IMR-90 (cell line): ENCODE data around the gene RPS24. TPM values are rescaled to one million over a fixed set of nuclear protein-coding genes. Genes with fewer than 3 reads are reported as not detected.

Experiments used
- ATAC-seq: fragments of 200-7000 bp; cut with Tn5 transposase; 2 replicates; pipeline ENCODE4 v1.9.1; 2020; ENCODE audit warnings: low read depth, mild to moderate bottlenecking, moderate library complexity
- BruUV-seq: library from RNA; stranded (reverse); fragments of 400-500 nt; replicated peaks from 2 replicates; lab custom pipeline; 2021; lab: Mats Ljungman, UMichigan
- CTCF ChIA-PET: fragments of 300-600 bp; formaldehyde crosslinking; extraction: SDS; loops from one replicate; lab custom pipeline; 2021; ENCODE audit warnings: antibody characterized with exemption; lab: Yijun Ruan, JAX
- POLR2A ChIA-PET: fragments of 300-600 bp; sonication (Branson Sonifier 250); formaldehyde crosslinking; loops from one replicate; lab custom pipeline; 2022; ENCODE audit warnings: antibody characterized with exemption; ENCODE audit not compliant: unreplicated experiment; lab: Charles Lee
- DNase-seq: peaks from one replicate; pipeline ENCODE4 v3.0.0; 2013
- H2AFZ ChIP-seq: replicated peaks from 2 replicates; pipeline ENCODE3; 2013; ENCODE audit warnings: low read length, mild to moderate bottlenecking; ENCODE audit not compliant: poor library complexity
- H2AK5ac ChIP-seq: 2 replicates; pipeline ENCODE4 v1.6.1; 2013; ENCODE audit warnings: low read depth, low read length, inconsistent platforms
- H2AK9ac ChIP-seq: replicated peaks from 2 replicates; pipeline ENCODE3; 2013; ENCODE audit warnings: mild to moderate bottlenecking, low read depth, low read length, moderate library complexity; ENCODE audit not compliant: poor library complexity
- H2BK120ac ChIP-seq: 2 replicates; pipeline ENCODE4 v1.6.1; 2013; ENCODE audit warnings: low read depth, low read length, inconsistent platforms
- H2BK15ac ChIP-seq: 3 replicates; pipeline ENCODE4 v1.6.1; 2013; ENCODE audit warnings: low read depth, low read length, inconsistent platforms
- H2BK20ac ChIP-seq: 2 replicates; pipeline ENCODE4 v1.6.1; 2013; ENCODE audit warnings: low read depth, mild to moderate bottlenecking, inconsistent platforms, low read length, moderate library complexity
- H2BK5ac ChIP-seq: 2 replicates; pipeline ENCODE4 v1.6.1; 2013; ENCODE audit warnings: mild to moderate bottlenecking, low read depth, low read length, inconsistent platforms; ENCODE audit not compliant: poor library complexity, severe bottlenecking
- H3K14ac ChIP-seq: replicated peaks from 2 replicates; pipeline ENCODE4 v1.6.1; 2013; ENCODE audit warnings: low read depth, low read length, inconsistent platforms
- H3K18ac ChIP-seq: 2 replicates; pipeline ENCODE4 v1.6.1; 2013; ENCODE audit warnings: low read depth, low read length, control low read depth
- H3K23ac ChIP-seq: 2 replicates; pipeline ENCODE4 v1.6.1; 2013; ENCODE audit warnings: low read depth, low read length, inconsistent platforms
- H3K27ac ChIP-seq: 2 replicates; pipeline ENCODE4 v1.5.1; 2013; ENCODE audit warnings: mild to moderate bottlenecking, control low read depth, low read length; ENCODE audit not compliant: insufficient read depth
- H3K27me3 ChIP-seq: 2 replicates; pipeline ENCODE4 v1.6.1; 2013; ENCODE audit warnings: low read length; ENCODE audit not compliant: control insufficient read depth, insufficient read depth
- H3K36me3 ChIP-seq: 2 replicates; pipeline ENCODE4 v1.6.1; 2013; ENCODE audit warnings: low read length, mixed read lengths; ENCODE audit not compliant: control insufficient read depth, insufficient read depth
- H3K4ac ChIP-seq: 2 replicates; pipeline ENCODE4 v1.6.1; 2013; ENCODE audit warnings: low read depth, low read length, inconsistent platforms
- H3K4me1 ChIP-seq: 2 replicates; pipeline ENCODE4 v1.6.1; 2013; ENCODE audit warnings: low read length, mixed read lengths; ENCODE audit not compliant: control insufficient read depth, insufficient read depth
- H3K4me2 ChIP-seq: 2 replicates; pipeline ENCODE4 v1.6.1; 2013; ENCODE audit warnings: low read depth, mild to moderate bottlenecking, control low read depth, low read length, moderate library complexity
- H3K4me3 ChIP-seq: 2 replicates; pipeline ENCODE4 v1.5.1; 2013; ENCODE audit warnings: low read depth, mild to moderate bottlenecking, control low read depth, low read length, moderate library complexity; ENCODE audit not compliant: insufficient read depth
- H3K56ac ChIP-seq: 2 replicates; pipeline ENCODE4 v1.6.1; 2013; ENCODE audit warnings: low read length, inconsistent platforms; ENCODE audit not compliant: insufficient read depth; ENCODE audit errors: extremely low read depth
- H3K79me1 ChIP-seq, 2 experiments: 2 replicates each; pipeline ENCODE4 v1.6.1; 2013; ENCODE audit warnings: low read length in 2 of 2, inconsistent platforms in 1 of 2, low read depth in 1 of 2
- H3K9ac ChIP-seq: 2 replicates; pipeline ENCODE4 v1.6.1; 2013; ENCODE audit warnings: low read depth, low read length, control low read depth
- H3K9me1 ChIP-seq: 2 replicates; pipeline ENCODE4 v1.6.1; 2013; ENCODE audit warnings: low read length, inconsistent platforms; ENCODE audit not compliant: insufficient read depth
- H3K9me3 ChIP-seq: 2 replicates; pipeline ENCODE4 v1.6.1; 2013; ENCODE audit warnings: low read length; ENCODE audit not compliant: control insufficient read depth, insufficient read depth
- H4K20me1 ChIP-seq: 2 replicates; pipeline ENCODE4 v1.6.1; 2013; ENCODE audit warnings: low read length, inconsistent platforms; ENCODE audit not compliant: insufficient read depth
- H4K5ac ChIP-seq: 2 replicates; pipeline ENCODE4 v1.6.1; 2013; ENCODE audit warnings: mild to moderate bottlenecking, low read depth, low read length, control low read depth
- H4K8ac ChIP-seq, 2 experiments: 2 replicates each; pipeline ENCODE4 v1.6.1; 2013; ENCODE audit warnings: low read depth in 2 of 2, low read length in 2 of 2, control low read depth in 1 of 2, inconsistent platforms in 1 of 2
- H4K91ac ChIP-seq: 2 replicates; pipeline ENCODE4 v1.6.1; 2013; ENCODE audit warnings: low read depth, low read length, inconsistent platforms; ENCODE audit not compliant: insufficient read depth
- BHLHE40 ChIP-seq: fragments of 150-350 bp; IDR thresholded peaks from 2 replicates; pipeline ENCODE4 v1.6.1; 2016; ENCODE audit warnings: mild to moderate bottlenecking, low read depth, low read length
- CEBPB ChIP-seq: IDR thresholded peaks from 2 replicates; pipeline ENCODE4 v1.6.1; 2012; ENCODE audit warnings: low read depth, low read length, improper control_type of control experiment
- CHD1 ChIP-seq: IDR thresholded peaks from 2 replicates; pipeline ENCODE4 v1.6.1; 2012; ENCODE audit warnings: low read depth, low read length, improper control_type of control experiment
- ELK1 ChIP-seq: fragments of 150-350 bp; IDR thresholded peaks from 2 replicates; pipeline ENCODE4 v1.6.1; 2016; ENCODE audit warnings: low read depth, mild to moderate bottlenecking, low read length, moderate library complexity, borderline replicate concordance
- FOS ChIP-seq: fragments of 150-350 bp; IDR thresholded peaks from 2 replicates; pipeline ENCODE4 v1.6.1; 2016; ENCODE audit warnings: low read depth, low read length
- MAFK ChIP-seq: IDR thresholded peaks from 2 replicates; pipeline ENCODE4 v1.6.1; 2012; ENCODE audit warnings: low read depth, low read length, improper control_type of control experiment
- MAZ ChIP-seq: IDR thresholded peaks from 2 replicates; pipeline ENCODE4 v1.6.1; 2012; ENCODE audit warnings: low read depth, mild to moderate bottlenecking, low read length, improper control_type of control experiment, moderate library complexity, borderline replicate concordance
- MXI1 ChIP-seq: IDR thresholded peaks from 2 replicates; pipeline ENCODE4 v1.6.1; 2012; ENCODE audit warnings: low read depth, mild to moderate bottlenecking, low read length, moderate library complexity, borderline replicate concordance
- POLR2A ChIP-seq: IDR thresholded peaks from 2 replicates; pipeline ENCODE4 v1.6.1; 2012; ENCODE audit warnings: mild to moderate bottlenecking, low read depth, low read length
- RAD21 ChIP-seq: IDR thresholded peaks from 2 replicates; pipeline ENCODE4 v1.6.1; 2012; ENCODE audit warnings: low read length, improper control_type of control experiment
- RFX5 ChIP-seq: IDR thresholded peaks from 2 replicates; pipeline ENCODE4 v1.8.0; 2012; ENCODE audit warnings: low read depth, mild to moderate bottlenecking, low read length, moderate library complexity
- SMC3 ChIP-seq: fragments of 150-350 bp; IDR thresholded peaks from 2 replicates; pipeline ENCODE4 v1.6.1; 2016; ENCODE audit warnings: low read depth, mild to moderate bottlenecking, antibody characterized with exemption, low read length, moderate library complexity
- WGBS, 2 experiments: methylation state at CpG; one replicate each; pipeline versions ENCODE4 v1.1.5 to v1.1.7; 2013; ENCODE audit warnings: missing lambda C conversion rate in 2 of 2; ENCODE audit not compliant: insufficient read length in 1 of 2; ENCODE audit errors: extremely low coverage in 2 of 2; 5-methylcytosine and 5-hydroxymethylcytosine counted together
- dilution Hi-C: fragments of 300-500 bp; cut with HindIII; formaldehyde crosslinking; loops from one replicate; pipeline ENCODE4 v1.14.3; 2018; ENCODE audit warnings: low sequenced_read_pairs; ENCODE audit not compliant: unreplicated experiment
- in situ Hi-C: fragments of 300-500 bp; cut with MboI; formaldehyde crosslinking; loops from 3 replicates; pipeline ENCODE4 v1.14.3; 2019; ENCODE audit warnings: low sequenced_read_pairs, inconsistent platforms, mixed read lengths
- intact Hi-C: fragments of 100-400 bp; cut with micrococcal nuclease; formaldehyde crosslinking; loops from 2 replicates; pipeline ENCODE4 v1.10.0; 2022
- polyA plus RNA-seq, 3 experiments: library from polyadenylated mRNA; depleted of rRNA; stranded (reverse); fragments of >200 nt; gene quantifications; 2 replicates each; pipeline ENCODE4 v1.2.3, GENCODE V29; 2012; ENCODE audit warnings: low replicate concordance in 1 of 3
- total RNA-seq: library from RNA; depleted of rRNA; stranded (reverse); fragments of >200 nt; gene quantifications from 2 replicates; pipeline ENCODE4 v1.2.3, GENCODE V29; 2012

Gene RPS24
- total and polyA plus RNA-seq, 2 of the 4 experiments (the other 2 are of a cell fraction) = 1,664 to 4,721 TPM

GRCh38 chr10:78035025-78035424 is 1.4 kb downstream of the RPS24 start:
- no peak overlapping the region for H3K27ac ChIP-seq
- CTCF ChIA-PET = no interaction called here
- no peak overlapping the region for H4K5ac ChIP-seq
- H2BK5ac ChIP-seq = no peak overlapping the region
- H4K8ac ChIP-seq = no peak overlapping the region
- H3K36me3 ChIP-seq = peaks cover 40% of the 10 kb centered on the region
- no peak overlapping the region for H2AK9ac ChIP-seq
- no peak overlapping the region for H2BK120ac ChIP-seq
- no peak overlapping the region; the same call in 1 of the 2 replicates for H3K9ac ChIP-seq
- H3K4me1 ChIP-seq = peaks cover 2% of the 10 kb centered on the region; the same call in 1 of the 2 replicates
- peak; percentile 28 for DNase-seq
- intact Hi-C loops = no loop called here
- in situ Hi-C loops = no loop called here
- dilution Hi-C loops = no loop called here
- no TSS peak for BruUV-seq
- peaks cover 26 to 56% of the 10 kb centered on the region in 2 experiments for H3K79me1 ChIP-seq
- H3K4ac ChIP-seq = no peak overlapping the region
- no peaks in the 10 kb centered on the region for H3K9me3 ChIP-seq
- peak overlapping the region; percentile 84; the same call in 1 of the 2 replicates for H3K14ac ChIP-seq
- POLR2A ChIA-PET = no interaction called here
- no peak overlapping the region for H2BK15ac ChIP-seq
- peak overlapping the region; percentile 69 for H3K4me3 ChIP-seq
- ATAC-seq = no peak
- no peak overlapping the region for H3K18ac ChIP-seq
- H3K56ac ChIP-seq = no peak overlapping the region
- peaks cover 15% of the 10 kb centered on the region for H3K9me1 ChIP-seq
- WGBS, 2 experiments = no CpG with 5 or more reads among the region's 5 CpGs
- H3K27me3 ChIP-seq = no peaks in the 10 kb centered on the region
- H3K4me2 ChIP-seq = peak overlapping the region; percentile 92
- peaks cover 54% of the 10 kb centered on the region for H4K20me1 ChIP-seq
- TF ChIP-seq BHLHE40 (no peak), MAZ (no peak), CHD1 (no peak), MAFK (no peak), RFX5 (no peak), SMC3 (no peak), FOS (no peak), CEBPB (no peak), POLR2A (no peak), ELK1 (no peak), MXI1 (no peak), RAD21 (no peak)
- H2AFZ ChIP-seq = no peak overlapping the region
- H3K23ac ChIP-seq = peak overlapping the region; percentile 51; the same call in 1 of the 2 replicates
- H2AK5ac ChIP-seq = no peak overlapping the region
- H4K91ac ChIP-seq = no peak overlapping the region
- H2BK20ac ChIP-seq = no peak overlapping the region
